GM12878 (cell line): ENCODE results near the gene KCNQ1OT1.

Source experiments
- BMI1 ChIP-seq: fragments of 450-650 bp; IDR thresholded peaks from 2 replicates; pipeline ENCODE4 v1.6.1; 2016; ENCODE audit warnings: mild to moderate bottlenecking, moderate library complexity, borderline replicate concordance
- CHD2 ChIP-seq: IDR thresholded peaks from 2 replicates; pipeline ENCODE4 v1.6.1; 2011; ENCODE audit warnings: low read depth, low read length, improper control_type of control experiment, borderline replicate concordance
- EP300 ChIP-seq, 2 experiments: fragments of 150-350 bp in 1 of 2; IDR thresholded peaks; 2 replicates each; pipeline ENCODE4 v1.6.1; 2011 to 2012; ENCODE audit warnings: low read depth in 2 of 2, low read length in 2 of 2, borderline replicate concordance in 1 of 2, improper control_type of control experiment in 1 of 2, inconsistent platforms in 1 of 2; ENCODE audit not compliant: control insufficient read depth in 1 of 2
- JUND ChIP-seq: IDR thresholded peaks from 2 replicates; pipeline ENCODE4 v1.6.1; 2012; ENCODE audit warnings: low read depth, mild to moderate bottlenecking, low read length, improper control_type of control experiment, moderate library complexity
- NRF1 ChIP-seq: conservative IDR thresholded peaks from 2 replicates; pipeline ENCODE4 v1.6.1; 2011; ENCODE audit warnings: mild to moderate bottlenecking, low read depth, low read length, improper control_type of control experiment
- SP1 ChIP-seq: IDR thresholded peaks from one replicate; pipeline ENCODE4 v1.6.1; 2011; ENCODE audit warnings: low read depth, low read length
- SPI1 ChIP-seq: IDR thresholded peaks from 2 replicates; pipeline ENCODE4 v1.6.1; 2011; ENCODE audit warnings: low read depth, mild to moderate bottlenecking, low read length, moderate library complexity, borderline replicate concordance; ENCODE audit not compliant: insufficient read depth

GRCh38 chr11:2663506-2663905 lies 36.3 kb downstream of the KCNQ1OT1 start:
- TF ChIP-seq EP300 (IDR thresholded peaks at IDR 0.05; ENCODE audit: borderline replicate concordance in 1 of 2, control insufficient read depth in 1 of 2, low read depth in 2 of 2, low read length in 2 of 2) (no peak), JUND (no peak), NRF1 (no peak), SPI1 (no peak), BMI1 (no peak), CHD2 (no peak), SP1 (no peak)
